HG03095 (cell line): ENCODE results near the gene CAMKMT.

ENCODE experiments used
- ATAC-seq: cut with Tn5 transposase; IDR thresholded peaks from one replicate; pipeline ENCODE4 v1.9.1; 2021; ENCODE audit warnings: moderate library complexity; ENCODE audit not compliant: unreplicated experiment

The CAMKMT gene

GRCh38 chr2:44817673-44818335 lies 456.1 kb downstream of the CAMKMT start:
- no peak for ATAC-seq

- no peak for ATAC-seq
These were observed 457.3 kb downstream of the CAMKMT start for GRCh38 chr2:44819061-44819460.

- no peak for ATAC-seq
These were observed 459.8 kb downstream of the CAMKMT start for GRCh38 chr2:44821500-44821899.

- ATAC-seq, result no peak
These were observed 460.4 kb downstream of the CAMKMT start for GRCh38 chr2:44822174-44822573.
